HG02938 (cell line): ENCODE data around the gene COPS3.

Experiments used
- ATAC-seq: cut with Tn5 transposase; IDR thresholded peaks from one replicate; pipeline ENCODE4 v1.9.1; 2021; ENCODE audit warnings: mild to moderate bottlenecking, moderate library complexity; ENCODE audit not compliant: unreplicated experiment

The COPS3 gene

DNA sequence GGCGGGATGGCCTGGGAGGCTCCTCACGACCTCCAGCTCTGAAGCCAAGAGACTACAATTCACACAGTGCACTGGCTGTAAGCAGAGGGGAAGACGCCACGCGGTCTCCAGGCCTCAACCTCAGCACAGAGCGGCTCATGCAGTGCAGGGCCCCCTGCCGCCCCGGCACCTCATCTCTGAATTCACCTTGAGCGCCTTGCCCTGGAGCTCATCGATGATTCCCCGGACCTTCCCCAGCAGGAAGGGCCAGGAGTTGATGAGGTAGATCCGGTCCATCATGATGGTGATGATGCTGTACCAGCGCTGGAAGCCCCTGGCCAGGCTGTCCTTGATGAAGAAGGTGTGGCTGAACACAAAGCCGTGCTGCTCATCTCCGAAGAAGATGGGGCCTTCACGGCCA is 57.3 kb downstream of the COPS3 start:
- ATAC-seq: no peak

DNA sequence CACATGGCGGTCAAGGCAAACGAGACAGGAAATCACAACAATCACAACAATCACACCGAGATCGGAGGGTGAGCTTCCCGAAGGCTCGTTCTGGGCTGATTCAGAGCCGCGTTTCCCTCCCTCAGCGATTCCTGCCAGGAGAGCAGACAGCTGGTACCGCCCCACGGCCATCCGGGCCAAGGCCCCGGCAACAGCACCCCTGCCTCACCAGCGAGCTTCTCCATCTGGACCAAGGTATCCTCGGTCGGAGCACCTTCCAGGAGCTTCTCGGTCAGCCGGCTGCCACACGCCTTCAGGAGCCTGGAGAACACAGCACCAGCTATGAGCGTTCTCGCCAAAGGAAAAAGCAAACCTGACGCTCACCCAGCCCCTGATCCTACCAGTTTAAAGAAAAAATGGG is 59.7 kb downstream of the COPS3 start:
- ATAC-seq: no peak

DNA sequence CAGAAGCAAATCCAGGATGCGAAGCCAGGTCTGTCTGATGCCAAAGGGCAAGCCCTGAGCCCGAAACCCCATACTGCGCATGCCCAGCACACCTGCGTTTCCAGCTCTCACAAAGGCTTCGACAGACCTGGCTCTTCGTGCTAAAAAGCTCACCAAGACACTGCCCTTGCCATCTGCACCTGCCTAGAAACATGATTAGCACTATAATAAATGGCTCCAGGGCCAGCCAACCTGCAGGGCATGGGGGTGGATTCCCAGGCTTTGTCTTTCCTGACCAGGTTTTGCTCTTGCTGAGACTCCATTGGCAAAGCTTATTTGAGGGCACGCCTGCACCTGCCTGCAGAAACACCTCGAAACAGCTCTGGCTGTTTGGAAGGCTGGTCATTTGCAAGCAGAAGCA is 60.5 kb downstream of the COPS3 start:
- no peak for ATAC-seq

DNA sequence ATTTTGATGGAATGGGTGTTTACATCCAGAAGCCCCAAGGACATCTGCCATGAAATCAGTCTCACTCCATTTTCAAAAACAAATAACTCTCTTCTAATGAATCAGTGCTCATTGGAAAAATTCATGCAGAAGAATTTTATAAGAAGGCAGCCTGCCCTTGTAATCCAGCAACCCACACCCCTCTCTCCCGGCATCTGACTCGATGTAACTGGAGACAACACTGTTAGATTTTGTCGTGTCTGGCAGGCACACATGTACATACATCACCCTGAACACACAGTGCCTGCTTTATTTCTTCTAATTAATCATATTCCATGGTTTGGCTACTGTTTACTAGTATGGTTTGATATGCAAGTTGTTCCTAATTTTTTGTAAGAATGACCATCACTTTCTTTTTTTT is 63.1 kb downstream of the COPS3 start:
- ATAC-seq: no peak

DNA sequence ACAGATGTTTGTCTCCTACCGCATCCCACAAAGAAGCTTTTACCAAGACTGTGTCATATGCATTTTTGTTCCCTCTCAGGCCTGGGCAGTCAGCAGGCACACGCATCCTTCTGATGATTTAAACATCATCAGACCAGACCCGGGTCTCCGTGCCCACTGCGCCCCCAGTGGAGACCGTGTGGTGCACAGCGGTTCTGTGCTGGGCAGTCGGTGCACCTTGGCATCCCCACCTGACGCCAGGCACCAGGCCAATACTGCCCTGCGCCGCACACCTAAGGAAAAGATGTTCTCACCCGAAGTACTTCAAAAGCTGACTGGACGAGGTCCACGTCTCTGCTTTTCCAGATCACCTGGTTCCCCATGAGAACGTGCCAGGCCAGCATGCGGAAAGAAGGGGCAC is 64.3 kb downstream of the COPS3 start:
- no peak for ATAC-seq

DNA sequence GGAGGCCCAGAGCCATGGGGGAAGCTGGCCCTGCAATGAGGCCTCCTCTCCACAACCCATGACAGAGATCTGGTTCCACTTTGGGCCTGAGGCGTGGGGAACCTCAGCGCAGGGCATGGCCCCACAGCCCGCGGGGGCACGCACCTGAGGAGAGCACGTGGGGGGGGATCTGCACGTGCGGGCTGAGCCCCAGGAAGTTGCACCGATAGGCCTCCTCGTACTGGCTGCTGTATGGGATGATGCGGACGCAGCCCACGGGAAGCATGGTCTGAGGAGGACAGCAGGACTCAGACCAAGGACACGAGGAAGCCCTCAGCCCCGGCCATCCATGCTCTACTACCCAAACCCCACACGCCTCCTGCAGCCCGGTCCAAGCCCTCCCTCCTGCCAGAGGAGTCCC is 64.8 kb downstream of the COPS3 start:
- no peak for ATAC-seq

DNA sequence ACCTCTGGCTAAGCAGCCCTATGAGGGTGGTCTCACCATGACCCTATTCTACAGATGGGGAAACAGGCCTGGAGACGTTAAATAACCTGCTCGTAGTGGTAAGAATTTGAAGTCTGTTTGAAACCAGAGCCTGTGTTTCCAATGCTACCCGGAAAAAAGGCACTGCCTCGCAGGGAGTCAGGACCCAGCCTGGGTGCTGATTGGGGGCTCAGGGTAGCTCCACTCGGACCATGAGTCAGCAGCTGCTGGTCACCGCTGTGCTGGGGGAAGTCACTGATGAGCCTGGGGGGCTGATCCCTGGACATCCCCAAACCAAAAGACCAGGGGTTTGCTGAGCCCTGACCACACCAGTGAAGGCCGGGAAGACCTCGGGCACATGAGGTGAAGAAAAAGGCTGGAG is 65.5 kb downstream of the COPS3 start:
- ATAC-seq: no peak

DNA sequence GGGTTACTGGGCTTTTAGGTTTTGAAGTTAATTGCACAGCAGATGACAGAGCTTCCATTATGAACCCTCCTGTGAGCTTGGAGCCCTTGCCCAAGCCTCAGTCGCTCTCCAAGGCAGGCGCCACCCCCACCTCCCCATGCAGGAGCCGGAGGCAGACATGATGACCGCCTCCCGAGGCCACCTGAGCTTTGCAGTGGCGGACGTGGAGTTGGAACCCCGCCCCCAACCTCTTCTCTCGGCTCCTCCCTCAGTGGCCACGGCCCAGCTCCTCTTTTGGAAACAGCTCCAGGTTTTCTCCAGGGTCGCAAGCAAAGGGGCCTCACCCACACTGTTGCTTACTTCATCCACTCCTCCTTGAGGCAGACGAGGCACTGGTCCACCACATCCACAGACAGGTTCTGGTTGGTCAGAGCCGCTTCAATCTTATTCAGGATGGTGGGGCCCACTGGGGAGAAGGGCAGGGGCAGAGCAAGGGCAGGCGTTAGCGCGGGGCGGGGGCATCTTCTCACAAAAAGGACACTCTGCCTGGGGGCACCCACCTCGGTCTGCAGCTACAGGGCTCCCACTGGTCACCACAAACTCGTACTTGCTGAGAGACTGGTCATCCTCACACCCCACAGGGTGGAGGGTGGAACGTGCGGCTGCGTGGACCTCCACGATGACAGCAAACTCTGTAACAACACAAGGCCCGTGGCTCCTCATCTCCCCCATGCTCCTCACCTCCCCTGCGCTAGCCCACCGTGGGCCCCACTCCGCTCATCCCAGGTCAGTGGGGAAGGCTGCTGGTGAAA is 66.2 kb downstream of the COPS3 start:
- no peak for ATAC-seq

DNA sequence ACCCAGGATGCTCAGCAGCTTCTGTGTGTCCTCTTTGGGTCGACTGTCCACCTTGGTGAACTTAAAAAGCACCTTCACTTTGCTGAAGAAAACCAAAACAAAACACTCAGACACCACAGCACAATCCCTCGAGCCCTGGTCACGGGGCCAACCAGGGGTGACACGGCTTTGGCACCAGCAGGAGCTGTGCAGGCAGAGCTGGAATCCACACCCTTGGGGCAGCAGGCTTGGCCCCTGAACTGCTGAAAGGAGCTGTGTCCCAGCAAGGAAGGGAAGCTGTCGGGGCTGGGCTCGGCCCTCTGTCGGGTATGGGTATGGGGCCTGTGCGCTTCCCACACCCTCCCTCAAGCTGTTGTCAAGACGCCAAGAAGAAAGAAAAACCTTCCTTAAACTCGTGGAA is 67.3 kb downstream of the COPS3 start:
- no peak for ATAC-seq

DNA sequence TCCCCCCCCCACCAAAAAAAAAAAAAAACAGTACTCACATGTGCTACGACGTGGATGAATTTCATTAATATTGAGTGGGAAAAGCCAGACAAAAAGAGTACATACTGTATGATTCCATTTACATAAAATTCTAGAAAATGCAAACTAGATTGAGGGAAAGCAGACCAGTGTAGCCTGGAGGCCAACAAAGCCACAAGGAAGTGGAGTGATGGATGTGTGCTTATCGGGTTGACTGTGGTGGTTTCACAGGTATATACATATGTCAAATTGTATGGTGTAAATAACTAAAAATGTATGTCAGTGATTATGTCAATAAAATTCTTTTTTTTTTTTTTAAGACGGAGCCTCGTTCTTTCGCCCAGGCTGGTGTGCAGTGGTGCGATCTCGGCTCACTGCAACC is 73.0 kb downstream of the COPS3 start:
- no peak for ATAC-seq

DNA sequence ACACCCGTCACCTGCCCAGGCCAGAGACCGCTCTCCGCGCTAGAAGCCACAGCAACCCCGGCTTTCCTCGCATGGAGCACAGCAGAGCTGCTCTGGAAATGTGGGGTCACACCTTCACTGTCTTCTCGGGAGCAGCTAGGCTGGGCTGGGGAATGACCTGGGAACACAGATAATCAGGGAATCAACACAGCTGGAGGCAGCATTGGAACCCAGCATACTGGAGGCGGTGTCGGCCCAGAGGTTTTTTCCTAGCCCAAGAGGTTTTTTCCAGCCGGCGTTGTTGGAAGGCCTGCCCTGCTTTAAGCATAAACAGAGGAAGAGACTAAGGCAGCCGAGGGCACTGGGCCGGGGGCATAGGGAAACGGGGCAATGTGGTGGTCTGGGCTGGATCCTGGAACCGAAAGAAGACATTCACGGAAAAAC is 74.1 kb downstream of the COPS3 start:
- ATAC-seq: no peak

DNA sequence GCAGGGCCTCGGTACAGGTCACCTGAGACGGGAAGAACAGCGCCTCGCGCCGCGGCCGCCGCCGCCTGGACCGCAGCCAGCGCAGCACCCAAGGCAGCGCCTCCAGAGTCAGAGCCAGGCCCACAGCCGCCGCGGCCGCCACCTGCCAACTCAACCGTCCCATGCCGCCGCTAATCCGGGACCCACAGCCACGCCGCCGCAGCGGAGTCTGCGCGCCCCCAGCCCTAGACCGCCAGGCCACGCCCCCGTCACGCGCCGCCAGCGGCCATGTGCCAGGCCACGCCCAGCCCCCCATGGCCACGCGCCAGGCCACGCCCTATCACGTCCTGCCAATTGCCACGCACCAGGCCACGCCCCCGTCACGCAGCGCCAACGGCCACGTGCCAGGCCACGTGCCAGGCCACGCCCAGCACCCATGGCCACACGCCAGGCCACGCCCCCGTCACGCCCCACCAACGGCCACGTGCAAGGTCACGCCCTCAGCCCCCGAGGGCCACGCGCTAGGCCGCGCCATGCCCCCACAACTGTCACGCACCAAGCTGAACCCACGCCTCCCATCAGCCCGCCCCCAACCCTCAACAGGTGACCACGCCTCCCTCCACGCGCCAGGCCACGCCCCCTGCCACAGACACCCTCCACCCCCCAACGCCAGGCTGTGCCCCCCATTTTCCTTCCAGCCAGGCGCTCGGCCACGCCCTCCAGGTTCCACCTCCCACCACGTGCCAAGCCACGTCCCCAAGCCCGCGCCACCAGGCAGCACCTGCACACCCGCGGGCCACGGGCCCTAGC is 74.7 kb downstream of the COPS3 start, which contains the start of gene PLD6:
Gene PLD6, minus strand, starts transcription at position 210 of the 789 bp plus-strand sequence. Its CDS starts 47 bp downstream, at position 163.
- peak; percentile 58 for ATAC-seq

DNA sequence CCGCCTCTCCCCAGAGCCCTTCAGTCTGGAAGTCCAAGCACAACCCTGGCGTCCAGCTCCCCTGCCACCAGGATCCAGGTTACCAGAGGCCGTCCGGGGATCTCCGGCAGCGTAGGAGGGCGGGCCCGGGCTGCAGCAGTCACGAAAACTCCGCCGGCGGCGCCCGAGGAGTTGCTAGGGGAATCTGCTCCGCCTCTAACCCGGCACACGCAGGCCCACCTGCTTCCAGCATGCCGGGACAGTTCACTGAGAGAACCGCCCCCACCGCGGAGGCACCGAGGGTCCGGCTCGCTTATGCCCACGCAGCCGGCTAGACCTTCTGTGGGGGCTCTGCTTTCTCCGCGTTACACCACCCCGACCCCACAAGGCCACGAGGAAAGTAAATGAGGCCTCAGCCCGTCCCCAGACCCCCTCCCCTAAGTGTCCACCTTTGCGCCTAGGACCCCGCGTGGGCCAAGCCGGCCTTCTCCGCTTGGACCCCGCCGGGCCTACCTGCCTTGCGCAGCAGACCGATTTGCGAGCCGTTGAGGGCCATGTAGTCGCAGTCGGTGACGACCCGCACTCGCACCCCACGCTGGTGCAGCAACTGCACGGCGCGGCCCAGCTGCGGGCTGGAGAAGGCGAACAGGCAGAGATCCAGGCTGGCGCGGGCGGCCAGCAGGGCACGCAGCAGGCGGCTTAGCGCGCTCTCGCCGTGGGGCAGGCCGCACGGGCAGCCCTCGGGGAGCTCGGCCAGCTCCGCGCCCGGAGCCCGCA is 75.5 kb downstream of the COPS3 start:
- ATAC-seq: peak; percentile 44

DNA sequence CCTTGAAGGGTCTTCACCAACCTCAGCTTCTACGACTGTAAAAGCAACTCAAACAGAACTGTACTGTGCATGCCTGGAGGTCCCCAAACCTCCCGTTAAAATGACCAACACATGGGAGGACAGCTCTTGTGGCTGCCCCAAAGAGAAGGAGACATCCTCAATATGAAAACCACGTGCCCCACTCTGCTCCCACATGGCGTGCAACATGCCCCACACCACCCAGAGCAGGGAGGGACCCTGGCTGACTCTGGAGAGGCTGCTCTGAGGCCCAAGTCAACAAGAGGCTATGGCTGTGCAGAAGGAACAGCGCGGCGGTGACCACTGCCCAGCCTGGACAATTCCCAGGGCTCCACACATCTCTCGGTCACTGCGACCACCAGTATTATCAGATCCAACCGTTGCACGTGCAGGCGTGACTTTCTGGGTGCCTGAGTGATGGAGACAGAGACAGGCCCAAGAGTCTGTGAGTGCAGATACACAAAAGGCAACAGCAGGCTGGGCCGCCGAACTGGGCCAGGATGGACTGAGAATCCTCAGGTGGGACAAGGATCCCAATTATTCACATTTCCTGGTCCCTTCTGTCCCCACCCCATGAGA is 76.3 kb downstream of the COPS3 start:
- ATAC-seq: no peak

DNA sequence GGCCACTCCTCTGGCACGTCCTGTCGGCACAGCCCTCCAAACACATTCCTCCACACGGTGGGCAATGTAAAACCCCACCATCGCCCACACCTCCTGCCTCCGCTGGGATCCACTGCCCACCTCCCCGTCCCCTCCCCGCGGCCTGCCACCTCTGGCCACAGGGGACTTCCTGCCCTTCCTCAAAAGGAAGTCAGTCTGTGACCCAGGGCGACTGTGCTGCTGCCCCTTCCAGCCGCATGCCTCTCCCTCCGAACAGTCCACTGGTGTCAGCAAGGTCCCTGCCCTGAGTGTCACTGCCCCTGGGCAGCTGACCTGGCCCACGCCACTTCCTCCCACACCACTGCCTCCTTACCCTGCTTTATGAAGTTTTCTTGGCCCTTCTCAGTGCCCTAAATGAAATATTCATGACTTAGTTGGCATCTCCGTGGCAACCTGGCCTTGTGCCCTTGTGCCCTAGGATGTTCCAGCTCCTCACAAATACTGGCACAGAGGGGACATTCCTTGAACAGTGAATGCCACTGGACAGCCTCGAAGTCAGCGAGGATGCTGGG is 76.9 kb downstream of the COPS3 start:
- ATAC-seq: no peak

DNA sequence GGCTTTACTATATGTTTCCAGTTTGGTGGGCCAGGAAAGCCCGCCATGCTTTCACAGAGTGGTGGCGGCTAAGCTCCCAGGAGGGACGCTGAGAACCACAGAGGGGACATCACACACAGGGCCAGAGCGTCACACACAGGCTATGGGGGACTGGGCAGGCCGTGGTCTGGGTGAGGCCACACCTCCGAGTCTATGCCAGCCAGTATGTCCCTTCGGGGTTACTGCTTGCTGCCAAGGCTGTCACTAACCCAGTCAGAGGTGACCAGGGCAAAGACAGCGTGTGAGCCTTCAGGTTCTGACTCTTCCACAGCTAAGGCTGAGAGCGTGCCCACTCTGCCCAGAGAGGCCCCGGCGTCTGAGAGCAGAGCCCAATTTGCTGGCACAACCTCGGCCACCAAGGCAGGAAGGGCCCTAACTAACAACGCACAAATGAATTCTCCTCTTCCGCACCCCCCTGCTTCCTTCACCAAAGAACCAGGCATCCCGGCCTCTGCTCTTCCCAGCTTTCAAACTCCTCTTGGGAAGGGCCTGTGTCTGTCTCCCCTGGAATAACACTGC is 77.8 kb downstream of the COPS3 start:
- no peak for ATAC-seq

DNA sequence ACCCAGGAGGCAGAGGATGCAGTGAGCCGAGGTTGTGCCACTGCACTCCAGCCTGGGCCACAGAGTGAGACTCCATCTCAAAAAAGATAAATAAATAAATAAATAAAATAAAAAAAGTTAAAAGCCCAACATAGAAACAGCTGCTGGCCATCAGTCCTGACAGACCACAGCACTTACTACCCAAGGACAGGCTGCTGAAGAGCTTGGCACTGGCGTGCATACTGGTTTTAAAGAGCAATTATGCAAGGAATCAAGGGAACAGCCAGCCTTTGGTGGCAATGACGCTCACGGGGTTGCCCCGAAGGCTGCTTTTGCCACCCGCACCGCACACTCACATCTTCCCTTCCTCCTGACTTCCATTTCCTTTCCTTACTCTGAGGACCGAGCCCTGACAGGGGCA is 79.1 kb downstream of the COPS3 start:
- ATAC-seq: no peak

DNA sequence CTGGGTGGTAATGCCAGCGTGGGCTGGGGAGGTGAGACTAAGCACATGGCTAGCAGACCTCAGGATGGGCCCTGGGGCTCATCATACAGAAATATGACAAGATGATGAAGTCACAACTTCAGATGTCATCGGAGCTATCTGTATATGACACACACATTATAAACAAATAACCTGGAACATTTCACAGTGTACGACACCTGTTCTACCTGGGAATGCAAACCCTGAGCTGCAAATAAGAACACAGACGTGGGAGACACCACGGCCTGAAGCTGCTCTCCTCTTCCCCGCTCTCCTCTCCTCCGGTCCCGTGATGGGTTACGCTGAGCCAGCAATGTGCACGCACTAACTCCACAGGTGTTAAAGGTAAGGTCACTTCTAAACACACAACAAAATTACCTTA is 79.8 kb downstream of the COPS3 start:
- no peak for ATAC-seq

DNA sequence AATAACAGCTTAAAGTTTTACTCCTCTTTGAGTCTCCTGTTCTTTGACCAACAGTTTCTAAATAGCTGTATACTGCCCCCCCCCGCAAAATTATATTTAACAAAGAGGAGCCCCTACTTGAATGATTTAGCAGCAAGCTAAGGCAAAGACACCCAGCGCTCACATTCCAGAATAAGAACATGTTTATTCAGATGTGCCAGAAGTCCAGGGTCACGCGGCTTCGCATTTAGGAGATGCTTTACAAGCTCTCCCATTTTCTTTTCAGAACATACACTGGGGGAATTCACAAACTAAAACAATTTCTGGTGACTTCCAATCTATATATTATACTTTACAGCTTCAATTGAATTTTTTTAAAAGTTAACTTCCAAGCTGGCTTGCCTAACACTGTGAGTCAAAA is 80.2 kb downstream of the COPS3 start:
- no peak for ATAC-seq

DNA sequence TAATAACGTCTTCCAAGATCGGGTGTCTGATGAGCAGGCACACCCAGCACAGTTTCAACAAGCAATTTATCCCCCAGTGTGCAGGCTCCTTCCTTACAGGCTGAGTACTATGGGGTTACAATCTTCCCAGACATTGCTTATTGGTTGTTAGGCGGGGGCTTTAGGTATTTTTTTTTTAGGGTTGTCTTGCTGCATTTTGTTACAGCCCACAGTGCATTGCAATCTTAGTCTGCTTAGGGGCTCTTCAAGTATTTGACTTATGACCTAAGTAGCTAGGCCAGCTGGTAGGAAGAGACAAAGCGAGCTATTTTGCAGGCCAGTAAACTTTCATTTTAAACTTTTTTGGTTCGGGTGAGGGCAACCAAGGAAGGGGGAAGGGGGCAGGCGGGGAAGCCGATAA is 80.7 kb downstream of the COPS3 start:
- no peak for ATAC-seq

DNA sequence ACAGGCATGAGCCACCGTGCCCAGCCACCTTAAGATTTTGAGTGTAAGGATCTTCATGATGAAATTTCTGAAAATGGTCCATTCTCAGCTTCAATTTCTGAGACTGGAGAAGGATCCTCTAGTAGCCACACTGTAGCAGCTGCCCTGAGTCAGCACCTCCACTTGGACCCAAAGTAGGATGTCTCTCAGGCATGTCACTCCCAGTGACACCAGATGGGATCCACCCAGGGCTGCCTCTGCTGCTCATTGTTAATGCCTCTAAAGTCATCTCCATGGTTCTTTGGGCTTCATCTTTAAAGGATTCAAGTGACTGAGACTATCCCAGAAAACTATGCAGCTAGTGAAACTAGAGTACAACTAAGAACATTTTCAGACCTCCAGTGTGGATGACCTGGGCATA is 82.8 kb downstream of the COPS3 start:
- no peak for ATAC-seq
